MCF 10A (cell line): Measurements from ENCODE around the gene CSNK1A1. TPM values are rescaled to one million over a fixed set of nuclear protein-coding genes. Genes with fewer than 3 reads are reported as not detected.

ENCODE experiments used
- BruUV-seq: library from RNA; stranded (reverse); fragments of 400-500 nt; replicated peaks from 2 replicates; lab custom pipeline; 2021; lab: Mats Ljungman, UMichigan
- CTCF ChIA-PET: fragments of 300-600 bp; sonication (Branson Sonifier 250); formaldehyde crosslinking; extraction: SDS; loops from one replicate; lab custom pipeline; 2021; ENCODE audit warnings: antibody characterized with exemption, inconsistent platforms; lab: Yijun Ruan, JAX
- POLR2A ChIA-PET: fragments of 300-600, 350-650 bp; sonication (Branson Sonifier 250); formaldehyde crosslinking; extraction: SDS; loops from one replicate; lab custom pipeline; 2020; ENCODE audit warnings: antibody characterized with exemption, inconsistent platforms; lab: Yijun Ruan, JAX
- DNase-seq: peaks from one replicate; pipeline ENCODE4 v3.0.0-alpha.2; 2018; ENCODE audit not compliant: unreplicated experiment
- H3K27ac Mint-ChIP-seq: one replicate; pipeline ENCODE4 v1.8.0; 2022; ENCODE audit warnings: mild to moderate bottlenecking, low read depth, mixed read lengths; ENCODE audit not compliant: unreplicated experiment
- H3K27me3 Mint-ChIP-seq: one replicate; pipeline ENCODE4 v1.8.0; 2022; ENCODE audit warnings: mixed read lengths; ENCODE audit not compliant: insufficient read depth, unreplicated experiment
- H3K36me3 Mint-ChIP-seq: one replicate; pipeline ENCODE4 v1.8.0; 2022; ENCODE audit warnings: mild to moderate bottlenecking, moderate library complexity, mixed read lengths; ENCODE audit not compliant: insufficient read depth, unreplicated experiment
- H3K4me1 Mint-ChIP-seq: one replicate; pipeline ENCODE4 v1.8.0; 2022; ENCODE audit warnings: mixed read lengths; ENCODE audit not compliant: insufficient read depth, unreplicated experiment
- H3K4me3 Mint-ChIP-seq: one replicate; pipeline ENCODE4 v1.8.0; 2022; ENCODE audit warnings: mild to moderate bottlenecking, moderate library complexity, mixed read lengths; ENCODE audit not compliant: unreplicated experiment
- H3K9me3 Mint-ChIP-seq: one replicate; pipeline ENCODE4 v1.8.0; 2022; ENCODE audit warnings: mixed read lengths; ENCODE audit not compliant: unreplicated experiment
- intact Hi-C: fragments of 100-400 bp; cut with micrococcal nuclease; formaldehyde crosslinking; loops from 2 replicates; pipeline ENCODE4 v1.14.1; 2022
- total RNA-seq: library from RNA; stranded (reverse); gene quantifications from 2 replicates; pipeline ENCODE4 v1.2.3, GENCODE V29; 2022
- TF ChIP-seq, protein P1 (sequence below): fragments of 200-600 bp; IDR thresholded peaks from one replicate; pipeline ENCODE4 v1.8.0; 2022; ENCODE audit warnings: antibody characterized with exemption, mild to moderate bottlenecking; ENCODE audit not compliant: unreplicated experiment

CSNK1A1 gene
- total RNA-seq, 1 experiment from 2014 or later, result 744 TPM

DNA sequence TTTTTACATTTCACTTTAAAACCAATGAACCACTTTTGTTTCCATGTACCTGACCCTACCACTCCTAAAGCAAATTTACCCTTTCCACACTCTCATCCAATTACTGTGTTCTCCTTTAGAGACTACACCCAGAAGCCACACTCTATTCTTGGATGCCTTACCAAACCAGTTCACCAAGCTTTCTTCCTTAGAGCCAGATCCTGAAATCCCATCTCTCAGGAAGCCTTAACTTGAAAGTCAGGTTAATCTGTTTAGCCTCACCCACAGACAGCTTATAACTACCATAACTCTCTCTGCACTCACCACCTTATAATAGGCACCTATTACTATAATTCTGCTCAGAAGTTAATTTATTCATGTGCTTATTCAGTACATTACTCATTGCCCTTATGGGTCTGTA is 4.3 kb downstream of the CSNK1A1 start:
- BruUV-seq, result no TSS peak
- Mint-ChIP-seq H3K4me3 (peak overlapping the region; percentile 89), H3K4me1 (peaks cover 25% of the 10 kb centered on the region), H3K36me3 (peaks cover 96% of the 10 kb centered on the region), H3K27ac (peak overlapping the region; percentile 73), H3K27me3 (no peaks in the 10 kb centered on the region), H3K9me3 (no peaks in the 10 kb centered on the region)
- intact Hi-C loops, result no loop called here
- no peak for DNase-seq
- ChIA-PET CTCF (interaction anchor here (0.6 to 9.9 kb wide), 14 partner anchors 10 to 718 kb away, joined by 3 to 202 read pairs (median 4); no protein-coding TSS in a partner anchor), POLR2A (interaction anchor here (0.7 to 14.7 kb wide), 16 partner anchors 9 to 201 kb away, joined by 3 to 517 read pairs (median 14); partner anchors contain the start of genes ARHGEF37 and GRPEL2)
- TF ChIP-seq, protein P1, sequence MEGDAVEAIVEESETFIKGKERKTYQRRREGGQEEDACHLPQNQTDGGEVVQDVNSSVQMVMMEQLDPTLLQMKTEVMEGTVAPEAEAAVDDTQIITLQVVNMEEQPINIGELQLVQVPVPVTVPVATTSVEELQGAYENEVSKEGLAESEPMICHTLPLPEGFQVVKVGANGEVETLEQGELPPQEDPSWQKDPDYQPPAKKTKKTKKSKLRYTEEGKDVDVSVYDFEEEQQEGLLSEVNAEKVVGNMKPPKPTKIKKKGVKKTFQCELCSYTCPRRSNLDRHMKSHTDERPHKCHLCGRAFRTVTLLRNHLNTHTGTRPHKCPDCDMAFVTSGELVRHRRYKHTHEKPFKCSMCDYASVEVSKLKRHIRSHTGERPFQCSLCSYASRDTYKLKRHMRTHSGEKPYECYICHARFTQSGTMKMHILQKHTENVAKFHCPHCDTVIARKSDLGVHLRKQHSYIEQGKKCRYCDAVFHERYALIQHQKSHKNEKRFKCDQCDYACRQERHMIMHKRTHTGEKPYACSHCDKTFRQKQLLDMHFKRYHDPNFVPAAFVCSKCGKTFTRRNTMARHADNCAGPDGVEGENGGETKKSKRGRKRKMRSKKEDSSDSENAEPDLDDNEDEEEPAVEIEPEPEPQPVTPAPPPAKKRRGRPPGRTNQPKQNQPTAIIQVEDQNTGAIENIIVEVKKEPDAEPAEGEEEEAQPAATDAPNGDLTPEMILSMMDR, result no peak

DNA sequence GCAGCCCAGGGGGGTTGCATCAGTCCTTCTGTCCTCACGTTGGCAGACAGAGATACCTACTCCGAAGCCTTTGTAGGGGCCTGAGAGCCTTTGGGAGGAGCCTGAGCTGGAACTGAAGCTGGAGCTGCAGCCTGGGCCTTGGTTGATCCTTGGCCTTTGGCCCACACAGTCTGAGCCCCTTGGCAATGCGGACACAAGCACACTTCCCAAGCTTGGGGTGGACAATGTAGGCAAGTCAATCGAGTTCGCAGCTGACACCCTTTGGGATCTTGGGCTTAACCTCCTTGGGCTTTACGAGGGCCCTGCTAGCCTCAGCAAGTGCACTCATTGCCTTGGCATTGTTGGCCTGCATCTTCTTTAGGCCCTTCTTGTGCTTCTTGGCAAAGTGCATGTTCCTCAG is 5.9 kb downstream of the CSNK1A1 start:
- TF ChIP-seq, protein P1, result no peak
- Mint-ChIP-seq H3K4me3 (no peak overlapping the region), H3K9me3 (no peaks in the 10 kb centered on the region), H3K27me3 (no peaks in the 10 kb centered on the region), H3K27ac (no peak overlapping the region), H3K4me1 (peaks cover 28% of the 10 kb centered on the region), H3K36me3 (peaks cover 100% of the 10 kb centered on the region)
- POLR2A ChIA-PET, result interaction anchor here (0.7 to 14.7 kb wide), 11 partner anchors 10 to 200 kb away, joined by 3 to 379 read pairs (median 12); partner anchors contain the start of gene GRPEL2
- no peak for DNase-seq
- CTCF ChIA-PET, result interaction anchor here (0.6 to 3.2 kb wide), 10 partner anchors 12 to 197 kb away, joined by 3 to 19 read pairs (median 6); no protein-coding TSS in a partner anchor
- intact Hi-C loops, result no loop called here
- BruUV-seq, result no TSS peak

DNA sequence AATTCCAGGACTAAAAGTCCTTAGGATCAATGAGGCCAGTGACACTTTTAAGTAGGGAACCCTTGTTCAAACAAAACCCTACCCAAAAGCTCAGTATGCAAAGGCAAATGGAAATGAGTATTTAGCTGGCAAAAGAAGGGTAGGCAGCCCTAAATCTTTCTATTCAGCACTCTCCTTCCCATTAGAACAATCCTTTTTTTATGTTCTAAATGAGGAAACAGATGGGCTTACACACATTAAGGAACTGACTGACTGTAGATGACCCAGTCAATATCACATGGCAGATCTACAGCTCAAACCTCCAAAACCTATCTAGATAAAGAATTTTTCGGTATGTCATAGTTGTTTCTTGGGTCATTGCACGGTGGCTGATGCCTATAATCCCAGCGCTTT is 7.2 kb downstream of the CSNK1A1 start:
- Mint-ChIP-seq H3K4me1 (peaks cover 33% of the 10 kb centered on the region), H3K36me3 (peaks cover 100% of the 10 kb centered on the region), H3K4me3 (peak overlapping the region; percentile 14), H3K27me3 (no peaks in the 10 kb centered on the region), H3K27ac (no peak overlapping the region), H3K9me3 (no peaks in the 10 kb centered on the region)
- DNase-seq, result no peak
- TF ChIP-seq, protein P1, result no peak
- BruUV-seq, result no TSS peak
- intact Hi-C loops, result no loop called here
- ChIA-PET POLR2A (interaction anchor here (0.6 to 14.7 kb wide), 13 partner anchors 8 to 926 kb away, joined by 3 to 379 read pairs (median 6); partner anchors contain the start of genes ARHGEF37 and CSNK1A1), CTCF (interaction anchor here (0.5 to 3.2 kb wide), 18 partner anchors 11 to 172 kb away, joined by 3 to 19 read pairs (median 4); no protein-coding TSS in a partner anchor)

DNA sequence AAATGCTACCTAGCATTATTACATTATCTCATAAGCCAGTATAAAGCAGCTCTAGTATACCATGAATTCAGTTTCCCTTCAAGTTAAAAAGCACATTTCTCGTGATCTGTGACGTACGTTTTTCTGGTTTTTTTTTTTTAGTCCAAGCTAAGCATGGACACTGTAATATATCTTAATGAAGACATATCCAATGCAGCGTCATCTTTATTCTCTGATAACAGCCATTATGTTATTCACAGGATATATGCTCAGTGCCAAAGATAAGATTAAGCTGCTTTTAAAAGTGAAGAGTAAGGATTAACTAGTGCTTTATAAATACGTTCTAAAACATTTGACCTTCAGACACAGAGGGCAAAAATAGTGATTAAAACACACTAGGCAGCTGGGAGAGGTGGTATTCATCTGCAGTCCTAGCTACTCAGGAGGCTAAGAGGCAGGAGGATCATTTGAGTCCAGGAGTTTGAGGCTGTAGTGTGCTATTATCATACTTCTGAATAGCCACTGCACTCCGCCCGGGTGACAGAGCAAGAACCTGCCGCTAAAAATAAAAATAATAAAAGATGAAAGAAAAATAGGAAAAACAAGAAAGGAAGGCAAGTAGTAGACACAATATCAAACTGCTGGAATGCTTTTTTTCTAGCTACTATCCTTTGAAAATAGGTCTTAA is 7.7 kb downstream of the CSNK1A1 start:
- TF ChIP-seq, protein P1, result no peak
- ChIA-PET POLR2A (interaction anchor here (0.6 to 14.7 kb wide), 16 partner anchors 8 to 927 kb away, joined by 3 to 379 read pairs (median 5); partner anchors contain the start of genes ARHGEF37 and CSNK1A1), CTCF (interaction anchor here (0.5 to 3.2 kb wide), 20 partner anchors 9 to 206 kb away, joined by 3 to 19 read pairs (median 4); no protein-coding TSS in a partner anchor)
- BruUV-seq, result no TSS peak
- peak overlapping the region; percentile 14 for H3K4me3 Mint-ChIP-seq
- no peaks in the 10 kb centered on the region for H3K27me3 Mint-ChIP-seq
- H3K36me3 Mint-ChIP-seq, result peaks cover 100% of the 10 kb centered on the region
- no peak overlapping the region for H3K27ac Mint-ChIP-seq
- H3K4me1 Mint-ChIP-seq, result peaks cover 33% of the 10 kb centered on the region
- DNase-seq, result no peak
- no peaks in the 10 kb centered on the region for H3K9me3 Mint-ChIP-seq
- intact Hi-C loops, result no loop called here
